22Rv1 (cell line): Measurements from ENCODE around the gene GLI1.
"Not testable (repeated sequence)": the region's sequence is repeated elsewhere in the genome, so short reads cannot be mapped to it uniquely, and the experiment has no call there.

ENCODE experiments used
- H3K27ac ChIP-seq: fragments of 450-650 bp; 2 replicates; pipeline ENCODE4 v1.5.1; 2017
- CTCF ChIP-seq: fragments of 450-650 bp; IDR thresholded peaks from 2 replicates; pipeline ENCODE4 v1.5.1; 2017; ENCODE audit warnings: mild to moderate bottlenecking
- ZFX ChIP-seq: fragments of 450-650 bp; IDR thresholded peaks from 2 replicates; pipeline ENCODE4 v1.6.1; 2017; ENCODE audit warnings: antibody characterized with exemption, borderline replicate concordance

The GLI1 gene

GRCh38 chr12:57433370-57433769, 26.2 kb upstream of the GLI1 start:
- TF ChIP-seq CTCF (no peak), ZFX (no peak)
- no peak overlapping the region for H3K27ac ChIP-seq

DNA sequence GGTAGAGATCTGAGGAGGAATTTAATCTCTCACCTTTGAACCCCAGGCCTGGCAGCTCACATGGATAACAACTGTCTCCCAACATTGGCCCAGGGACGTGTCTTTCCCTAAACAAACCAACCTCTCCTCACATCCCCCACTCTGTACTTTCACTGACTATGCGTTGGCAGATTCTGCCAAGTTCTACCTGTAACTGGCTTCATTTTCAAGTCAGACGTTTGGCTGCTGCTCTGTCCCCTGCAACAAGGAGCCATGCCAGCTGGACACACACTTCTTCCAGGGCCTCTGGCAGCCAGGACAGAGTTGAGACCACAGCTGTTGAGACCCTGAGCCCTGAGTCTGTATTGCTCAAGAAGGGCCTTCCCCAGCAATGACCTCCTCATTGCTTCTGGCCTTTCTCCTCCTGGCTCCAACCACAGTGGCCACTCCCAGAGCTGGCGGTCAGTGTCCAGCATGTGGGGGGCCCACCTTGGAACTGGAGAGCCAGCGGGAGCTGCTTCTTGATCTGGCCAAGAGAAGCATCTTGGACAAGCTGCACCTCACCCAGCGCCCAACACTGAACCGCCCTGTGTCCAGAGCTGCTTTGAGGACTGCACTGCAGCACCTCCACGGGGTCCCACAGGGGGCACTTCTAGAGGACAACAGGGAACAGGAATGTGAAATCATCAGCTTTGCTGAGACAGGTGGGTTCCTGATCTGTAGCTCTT, 24.9 kb upstream of the GLI1 start, which contains the start of gene INHBC:
Gene INHBC (plus strand): TSS at position 268 of the 707 bp plus-strand sequence. CDS start 103 bp downstream, at position 371.
- TF ChIP-seq ZFX (no peak), CTCF (no peak)
- no peak within 1 kb of the TSS for H3K27ac ChIP-seq

GRCh38 chr12:57435293-57435692, 24.3 kb upstream of the GLI1 start:
- H3K27ac ChIP-seq, result no peak overlapping the region
- TF ChIP-seq CTCF (no peak), ZFX (no peak)

DNA sequence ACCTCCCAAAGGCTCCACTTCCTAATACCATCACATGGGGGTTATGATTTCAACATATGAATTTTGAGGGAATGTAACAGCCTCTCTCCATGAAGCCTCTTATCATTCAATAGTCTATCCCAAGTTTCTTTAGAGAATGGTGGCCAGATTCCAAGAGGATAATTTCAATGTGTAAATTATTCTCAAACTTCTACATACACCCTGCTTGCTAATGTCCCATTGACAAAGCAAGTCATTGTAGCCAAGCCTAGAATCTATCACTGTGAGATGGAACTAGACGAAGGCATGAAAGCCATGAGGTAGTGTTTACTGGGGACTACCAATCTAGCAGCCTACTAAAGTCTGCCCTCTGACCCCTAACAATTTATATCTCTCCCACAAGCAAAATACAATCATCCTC, 21.2 kb upstream of the GLI1 start:
- TF ChIP-seq CTCF (no peak), ZFX (no peak)
- no peak overlapping the region for H3K27ac ChIP-seq

DNA sequence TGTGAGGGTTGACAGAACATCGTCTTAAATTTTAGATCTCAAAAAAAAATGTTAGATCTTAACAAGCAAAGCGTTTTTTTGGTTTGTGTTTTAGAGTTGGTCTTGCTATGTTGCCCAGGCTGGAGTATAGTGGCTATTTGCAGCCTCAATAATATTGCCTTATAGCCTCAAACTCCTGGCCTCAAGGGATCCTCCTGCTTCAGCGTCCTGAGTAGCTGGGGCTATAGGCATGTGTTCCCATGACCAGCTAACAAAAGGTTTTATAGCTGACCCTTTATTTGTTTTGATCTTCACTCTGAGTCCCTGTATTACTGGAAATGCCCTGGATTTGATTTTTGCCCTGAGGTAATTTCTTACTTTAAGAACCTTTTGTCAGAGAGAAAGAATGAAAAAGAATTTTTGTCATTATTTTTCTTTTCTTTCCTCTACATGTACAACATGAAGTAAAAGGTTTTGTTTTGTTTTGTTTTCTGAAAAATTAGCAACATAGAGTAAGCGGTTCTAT, 19.8 kb upstream of the GLI1 start:
- TF ChIP-seq CTCF, result no peak
- TF ChIP-seq ZFX, result no peak

DNA sequence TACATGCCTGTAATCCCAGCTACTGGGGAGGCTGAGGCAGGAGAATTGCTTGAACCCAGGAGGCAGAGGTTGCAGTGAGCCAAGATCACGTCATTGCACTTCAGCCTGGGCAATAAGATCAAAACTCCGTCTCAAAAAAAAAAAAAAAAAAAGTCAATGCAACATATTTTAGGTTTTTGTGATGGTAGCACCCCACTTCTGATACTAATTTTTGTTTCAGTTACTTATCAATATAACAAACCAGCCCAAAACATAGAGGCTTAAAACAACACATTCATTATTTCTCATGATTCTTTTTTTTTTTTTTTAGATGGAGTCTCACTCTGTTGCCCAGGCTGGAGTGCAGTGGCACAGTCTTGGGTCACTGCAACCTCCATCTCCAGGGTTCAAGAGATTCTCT, 18.2 kb upstream of the GLI1 start:
- H3K27ac ChIP-seq, result not testable (repeated sequence)

More for the DNA sequence above, 19.8 kb upstream of the GLI1 start:
- no peak overlapping the region for H3K27ac ChIP-seq

- TF ChIP-seq CTCF (no peak), ZFX (no peak)
- H3K27ac ChIP-seq, result no peak overlapping the region
Measured at GRCh38 chr12:57441846-57442427, 17.6 kb upstream of the GLI1 start.

DNA sequence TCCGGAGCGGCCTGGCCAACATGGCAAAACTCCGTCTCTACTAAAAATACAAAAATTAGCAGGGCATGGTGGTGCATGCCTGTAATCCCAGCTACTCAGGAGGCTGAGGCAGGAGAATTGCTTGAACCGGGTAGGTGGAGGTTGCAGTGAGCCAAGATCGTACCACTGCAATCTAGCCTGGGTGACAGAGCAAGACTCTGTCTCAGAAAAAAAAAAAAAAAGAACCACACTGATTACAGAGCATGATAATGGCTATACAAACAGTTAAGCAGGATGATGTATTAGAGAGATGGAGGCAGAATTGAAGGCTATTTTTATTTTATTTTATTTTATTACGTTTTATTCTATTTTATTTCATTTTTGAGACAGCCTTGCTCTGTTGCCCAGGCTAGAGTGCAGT, 15.2 kb upstream of the GLI1 start:
- H3K27ac ChIP-seq, result not testable (repeated sequence)
